Naive thymus-derived CD4-positive, alpha-beta T cell (primary cell): ENCODE data around the gene PAX5. TPM values are rescaled to one million over a fixed set of nuclear protein-coding genes. Genes with fewer than 3 reads are reported as not detected.

Experiments used
- ATAC-seq: fragments of 150-1000 bp; cut with Tn5 transposase; 2 replicates; pipeline ENCODE4 v1.10.0; 2021; ENCODE audit warnings: mild to moderate bottlenecking, moderate library complexity
- CTCF ChIA-PET: fragments of 350-600 bp; sonication (Branson Sonifier 250); formaldehyde crosslinking; loops from one replicate; lab custom pipeline; 2021; ENCODE audit warnings: antibody characterized with exemption; lab: Charles Lee
- POLR2A ChIA-PET: fragments of 350-600 bp; sonication (Branson Sonifier 250); formaldehyde crosslinking; loops from one replicate; lab custom pipeline; 2021; ENCODE audit warnings: antibody characterized with exemption, inconsistent platforms; lab: Charles Lee
- DNase-seq, 9 donors: peaks; one replicate each; pipeline versions ENCODE4 v3.0.0 to v3.0.0-alpha.2; 2020 to 2022; ENCODE audit warnings: mixed read lengths in 1 of 9
- H3K27ac ChIP-seq: one replicate; pipeline ENCODE4 v1.7.0; 2013; ENCODE audit warnings: mild to moderate bottlenecking, low read depth, low read length, moderate library complexity
- H3K27me3 ChIP-seq, 2 donors: one replicate each; pipeline ENCODE4 v1.7.0; 2013; ENCODE audit warnings: low read length in 2 of 2, mild to moderate bottlenecking in 2 of 2, moderate library complexity in 2 of 2; ENCODE audit not compliant: control insufficient read depth in 2 of 2, insufficient read depth in 2 of 2
- H3K36me3 ChIP-seq, 3 experiments: 1 replicate in 2 of 3; 2 replicates in 1 of 3; pipeline ENCODE4 v1.7.0; 2013; ENCODE audit warnings: low read length in 3 of 3, mild to moderate bottlenecking in 3 of 3, moderate library complexity in 1 of 3; ENCODE audit not compliant: insufficient read depth in 3 of 3, control insufficient read depth in 2 of 3
- H3K4me1 ChIP-seq, 2 donors: one replicate each; pipeline ENCODE4 v1.7.0; 2013; ENCODE audit warnings: low read length in 2 of 2, mild to moderate bottlenecking in 2 of 2, moderate library complexity in 1 of 2; ENCODE audit not compliant: control insufficient read depth in 2 of 2, insufficient read depth in 2 of 2
- H3K4me3 ChIP-seq: 2 replicates; pipeline ENCODE4 v1.7.0; 2013; ENCODE audit warnings: mild to moderate bottlenecking, low read length
- H3K9me3 ChIP-seq, 3 experiments: 1 replicate in 2 of 3; 2 replicates in 1 of 3; pipeline ENCODE4 v1.7.0; 2013; ENCODE audit warnings: low read length in 3 of 3; ENCODE audit not compliant: control insufficient read depth in 2 of 3
- H3K27ac Mint-ChIP-seq, 9 donors: one replicate each; pipeline ENCODE4 v1.8.0; 2020 to 2022; ENCODE audit warnings: mixed read lengths in 9 of 9, mild to moderate bottlenecking in 8 of 9, moderate library complexity in 5 of 9, inconsistent platforms in 2 of 9
- H3K27me3 Mint-ChIP-seq, 5 donors: one replicate each; pipeline ENCODE4 v1.8.0; 2021 to 2022; ENCODE audit warnings: mixed read lengths in 5 of 5, mild to moderate bottlenecking in 1 of 5
- H3K36me3 Mint-ChIP-seq, 5 donors: one replicate each; pipeline ENCODE4 v1.8.0; 2020 to 2022; ENCODE audit warnings: mixed read lengths in 5 of 5, mild to moderate bottlenecking in 3 of 5, inconsistent platforms in 1 of 5
- H3K4me1 Mint-ChIP-seq, 7 donors: one replicate each; pipeline ENCODE4 v1.8.0; 2020 to 2022; ENCODE audit warnings: mixed read lengths in 7 of 7, mild to moderate bottlenecking in 3 of 7, inconsistent platforms in 1 of 7
- H3K4me3 Mint-ChIP-seq, 10 donors: one replicate each; pipeline ENCODE4 v1.8.0; 2020 to 2022; ENCODE audit warnings: mild to moderate bottlenecking in 10 of 10, mixed read lengths in 10 of 10, moderate library complexity in 6 of 10, inconsistent platforms in 2 of 10
- H3K9me3 Mint-ChIP-seq, 11 donors: one replicate each; pipeline ENCODE4 v1.8.0; 2020 to 2022; ENCODE audit warnings: mixed read lengths in 11 of 11, mild to moderate bottlenecking in 4 of 11, inconsistent platforms in 1 of 11, moderate library complexity in 1 of 11
- intact Hi-C, 2 donors: fragments of 100-400 bp; cut with micrococcal nuclease; formaldehyde crosslinking; loops; one replicate each; pipeline ENCODE4 v1.15.1; 2023
- polyA plus RNA-seq, 2 donors: library from polyadenylated mRNA; unstranded; fragments of 300-500 nt; fragmentation: Illumina TruSeq; gene quantifications; one replicate each; pipeline ENCODE4 v1.2.3, GENCODE V29; 2021
- total RNA-seq, 6 experiments: library from RNA in 5 of 6; stranded (reverse) in 5 of 6; gene quantifications; 1 replicate in 5 of 6; 2 replicates in 1 of 6; pipeline ENCODE4 v1.2.3 and lab custom pipeline; 2021 to 2026

The PAX5 gene
- total and polyA plus RNA-seq, 7 experiments from 2014 or later = 0.10 to 8.0 (median 0.38) TPM; not detected in 1

DNA sequence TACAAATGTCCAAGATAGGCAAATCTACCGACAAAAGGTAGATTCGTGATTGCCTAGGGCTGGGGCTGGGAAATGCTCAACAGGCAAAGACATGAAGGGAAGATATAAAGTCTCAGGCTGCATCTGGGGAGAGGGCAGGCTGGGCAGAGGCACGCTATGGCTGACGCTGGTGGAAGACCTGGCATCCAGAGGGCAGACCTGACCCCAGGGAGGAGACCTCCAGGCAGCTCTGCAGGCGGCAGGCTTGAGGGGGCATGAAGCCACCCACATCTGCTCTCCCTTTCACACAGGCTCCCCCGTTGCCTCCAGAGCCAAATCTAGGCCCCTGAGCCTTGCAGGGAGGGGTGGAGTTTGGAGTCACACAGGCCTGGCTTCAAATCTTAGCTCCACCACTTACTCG lies 145.5 kb downstream of the PAX5 start:
- H3K27me3 Mint-ChIP-seq = peaks cover 10 to 24% (median 14%) of the 10 kb centered on the region in 5 donors

GRCh38 chr9:36884721-36885120 lies 149.3 kb downstream of the PAX5 start:
- Mint-ChIP-seq H3K4me3 (no peak overlapping the region), H3K4me1 (no peaks in the 10 kb centered on the region), H3K27me3 (peaks cover 12 to 23% (median 16%) of the 10 kb centered on the region in 5 donors), H3K36me3 (no peaks in the 10 kb centered on the region), H3K27ac (no peak overlapping the region), H3K9me3 (peaks cover 0 to 5% (median 0%) of the 10 kb centered on the region in 11 donors)
- Histone ChIP-seq H3K36me3 (no peaks in the 10 kb centered on the region), H3K9me3 (no peaks in the 10 kb centered on the region), H3K27ac (no peak overlapping the region), H3K4me3 (no peak overlapping the region), H3K4me1 (no peaks in the 10 kb centered on the region), H3K27me3 (no peaks in the 10 kb centered on the region)
- ATAC-seq (no peak), DNase-seq (no peak)
- CTCF ChIA-PET = interaction anchor here (0.6 to 0.9 kb wide), 2 partner anchors 12 to 255 kb away, joined by 3 read pairs; no protein-coding TSS in a partner anchor
- intact Hi-C loops = no loop called here
- POLR2A ChIA-PET = no interaction called here

More for the DNA sequence above, 145.5 kb downstream of the PAX5 start:
- Mint-ChIP-seq H3K27ac (no peak overlapping the region), H3K4me1 (no peaks in the 10 kb centered on the region), H3K4me3 (no peak overlapping the region), H3K36me3 (no peaks in the 10 kb centered on the region), H3K9me3 (peaks cover 0 to 5% (median 0%) of the 10 kb centered on the region in 11 donors)
- no peaks in the 10 kb centered on the region for H3K36me3 ChIP-seq
- no peaks in the 10 kb centered on the region for H3K27me3 ChIP-seq
- ATAC-seq (no peak), DNase-seq (no peak)
- H3K9me3 ChIP-seq = no peaks in the 10 kb centered on the region
- ChIA-PET POLR2A (no interaction called here), CTCF (no interaction called here)
- intact Hi-C loops = no loop called here
- H3K27ac ChIP-seq = no peak overlapping the region
- H3K4me1 ChIP-seq = no peaks in the 10 kb centered on the region
- no peak overlapping the region for H3K4me3 ChIP-seq

GRCh38 chr9:36882594-36882993 lies 151.5 kb downstream of the PAX5 start:
- intact Hi-C loops = no loop called here
- peaks cover 0 to 5% (median 0%) of the 10 kb centered on the region in 11 donors for H3K9me3 Mint-ChIP-seq

GRCh38 chr9:36881743-36882441 lies 152.2 kb downstream of the PAX5 start:
- H3K4me3 Mint-ChIP-seq = no peak overlapping the region
- intact Hi-C loops = no loop called here
- Histone ChIP-seq H3K4me3 (no peak overlapping the region), H3K27me3 (no peaks in the 10 kb centered on the region), H3K27ac (no peak overlapping the region), H3K4me1 (no peaks in the 10 kb centered on the region), H3K36me3 (no peaks in the 10 kb centered on the region), H3K9me3 (no peaks in the 10 kb centered on the region)
- no peak overlapping the region for H3K27ac Mint-ChIP-seq
- ATAC-seq (no peak), DNase-seq (no peak)
- peaks cover 0 to 5% (median 0%) of the 10 kb centered on the region in 11 donors for H3K9me3 Mint-ChIP-seq
- ChIA-PET CTCF (no interaction called here), POLR2A (no interaction called here)
- H3K36me3 Mint-ChIP-seq = no peaks in the 10 kb centered on the region
- H3K27me3 Mint-ChIP-seq = peaks cover 7 to 23% (median 12%) of the 10 kb centered on the region in 5 donors
- no peaks in the 10 kb centered on the region for H3K4me1 Mint-ChIP-seq

More at GRCh38 chr9:36882594-36882993, 151.5 kb downstream of the PAX5 start:
- H3K4me3 Mint-ChIP-seq = no peak overlapping the region
- Histone ChIP-seq H3K27ac (no peak overlapping the region), H3K4me3 (no peak overlapping the region), H3K9me3 (no peaks in the 10 kb centered on the region), H3K36me3 (no peaks in the 10 kb centered on the region), H3K27me3 (no peaks in the 10 kb centered on the region), H3K4me1 (no peaks in the 10 kb centered on the region)
- ChIA-PET CTCF (no interaction called here), POLR2A (no interaction called here)
- peaks cover 7 to 23% (median 16%) of the 10 kb centered on the region in 5 donors for H3K27me3 Mint-ChIP-seq
- ATAC-seq (no peak), DNase-seq (no peak)
- no peaks in the 10 kb centered on the region for H3K4me1 Mint-ChIP-seq
- H3K27ac Mint-ChIP-seq = no peak overlapping the region
- H3K36me3 Mint-ChIP-seq = no peaks in the 10 kb centered on the region

GRCh38 chr9:36881316-36881715 lies 152.8 kb downstream of the PAX5 start:
- ATAC-seq (no peak), DNase-seq (no peak)
- no peak overlapping the region for H3K4me3 Mint-ChIP-seq
- H3K36me3 ChIP-seq = no peaks in the 10 kb centered on the region
- H3K27me3 ChIP-seq = no peaks in the 10 kb centered on the region
- no peak overlapping the region for H3K27ac ChIP-seq
- H3K27me3 Mint-ChIP-seq = peaks cover 6 to 23% (median 12%) of the 10 kb centered on the region in 5 donors
- H3K4me3 ChIP-seq = no peak overlapping the region
- no peaks in the 10 kb centered on the region for H3K4me1 Mint-ChIP-seq
- ChIA-PET CTCF (no interaction called here), POLR2A (no interaction called here)
- H3K9me3 Mint-ChIP-seq = peaks cover 0 to 5% (median 0%) of the 10 kb centered on the region in 11 donors
- H3K9me3 ChIP-seq = no peaks in the 10 kb centered on the region
- H3K36me3 Mint-ChIP-seq = no peaks in the 10 kb centered on the region
- H3K4me1 ChIP-seq = no peaks in the 10 kb centered on the region
- no peak overlapping the region for H3K27ac Mint-ChIP-seq
- intact Hi-C loops = no loop called here

DNA sequence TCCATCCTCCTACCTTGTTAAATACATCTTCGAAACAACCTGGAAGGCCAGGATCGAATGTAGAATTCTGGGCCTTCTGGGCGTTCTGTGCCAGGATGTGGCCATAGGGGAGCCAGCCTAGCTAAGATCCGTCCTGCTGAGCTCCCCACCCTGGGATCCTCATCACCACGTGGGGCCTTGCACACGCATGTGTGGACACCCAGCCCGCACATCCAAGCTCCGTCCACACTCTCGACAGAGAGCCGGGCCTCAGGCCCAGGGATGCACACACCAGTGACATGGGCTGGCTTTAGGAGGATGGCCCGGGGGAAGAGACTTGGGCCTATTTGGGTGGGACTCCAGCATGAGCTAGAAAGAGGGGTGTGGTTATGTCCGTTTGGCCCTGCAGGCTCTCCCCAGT lies 154.0 kb downstream of the PAX5 start:
- ChIA-PET CTCF (no interaction called here), POLR2A (no interaction called here)
- Histone ChIP-seq H3K27ac (no peak overlapping the region), H3K9me3 (no peaks in the 10 kb centered on the region), H3K27me3 (no peaks in the 10 kb centered on the region), H3K36me3 (no peaks in the 10 kb centered on the region), H3K4me3 (no peak overlapping the region), H3K4me1 (no peaks in the 10 kb centered on the region)
- Mint-ChIP-seq H3K4me3 (no peak overlapping the region), H3K27me3 (peaks cover 6 to 23% (median 13%) of the 10 kb centered on the region in 5 donors), H3K36me3 (no peaks in the 10 kb centered on the region), H3K9me3 (peaks cover 0 to 5% (median 0%) of the 10 kb centered on the region in 11 donors), H3K4me1 (no peaks in the 10 kb centered on the region), H3K27ac (no peak overlapping the region)
- intact Hi-C loops = no loop called here
- ATAC-seq (no peak), DNase-seq (no peak)
